Heart left ventricle (tissue), 16 donors: Measurements from ENCODE around the gene RTN1. TPM values are rescaled to one million over a fixed set of nuclear protein-coding genes. Genes with fewer than 3 reads are reported as not detected.
A peak's percentile ranks its signal among the peaks of the same experiment; 100 is the strongest.

Source experiments
- ATAC-seq, 4 donors: fragments of 200-7000 bp; cut with Tn5 transposase; one replicate each; pipeline ENCODE4 v1.9.1; 2020 to 2022; ENCODE audit warnings: moderate library complexity in 4 of 4, mild to moderate bottlenecking in 3 of 4, moderate number of reproducible peaks in 1 of 4
- DNase-seq, 5 donors: peaks; one replicate each; pipeline ENCODE4 v3.0.0-alpha.2; 2020
- H3K27ac ChIP-seq, 12 donors: fragments of 200-600 bp; sonication (generic) in 4 of 12; one replicate each; pipeline versions ENCODE4 v1.5.0 to v1.8.0; 2016 to 2022; ENCODE audit warnings: mild to moderate bottlenecking in 2 of 12
- H3K27me3 ChIP-seq, 9 donors: fragments of 200-600 bp; sonication (generic) in 2 of 9; one replicate each; pipeline versions ENCODE4 v1.5.1 to v1.8.0; 2016 to 2022; ENCODE audit warnings: mild to moderate bottlenecking in 3 of 9
- H3K36me3 ChIP-seq, 9 donors: fragments of 200-600 bp; sonication (generic) in 2 of 9; one replicate each; pipeline versions ENCODE4 v1.5.0 to v1.8.0; 2018 to 2022; ENCODE audit warnings: mild to moderate bottlenecking in 2 of 9
- H3K4me1 ChIP-seq, 12 donors: fragments of 200-600 bp; sonication (generic) in 4 of 12; one replicate each; pipeline versions ENCODE4 v1.5.0 to v1.8.0; 2016 to 2022; ENCODE audit warnings: mild to moderate bottlenecking in 3 of 12
- H3K4me3 ChIP-seq, 12 donors: fragments of 200-600 bp; sonication (generic) in 4 of 12; one replicate each; pipeline versions ENCODE4 v1.5.0 to v1.8.0; 2017 to 2022; ENCODE audit warnings: mild to moderate bottlenecking in 9 of 12, moderate library complexity in 4 of 12
- H3K9me3 ChIP-seq, 12 donors: fragments of 200-600 bp; sonication (generic) in 4 of 12; one replicate each; pipeline versions ENCODE4 v1.5.0 to v1.8.0; 2016 to 2022; ENCODE audit warnings: mild to moderate bottlenecking in 1 of 12
- CTCF ChIP-seq, 12 donors: fragments of 200-600 bp; sonication (generic) in 4 of 12; IDR thresholded peaks; one replicate each; pipeline versions ENCODE4 v1.5.0 to v1.8.0; 2018 to 2022; ENCODE audit warnings: antibody characterized with exemption in 12 of 12, mild to moderate bottlenecking in 5 of 12
- POLR2A ChIP-seq, 2 donors: fragments of 450-650 bp; IDR thresholded peaks; one replicate each; pipeline ENCODE4 v1.6.1; 2017; ENCODE audit warnings: antibody characterized with exemption in 2 of 2, mild to moderate bottlenecking in 2 of 2, moderate library complexity in 2 of 2
- WGBS, 4 donors: extraction: QIAGEN DNeasy Blood & Tissue Kit in 2 of 4; methylation state at CpG; one replicate each; pipeline versions ENCODE4 v1.1.5 to v1.1.7; 2013 to 2018; 5-methylcytosine and 5-hydroxymethylcytosine counted together
- intact Hi-C, 10 donors: fragments of 100-400 bp; cut with DNase I; formaldehyde crosslinking; loops; one replicate each; pipeline versions ENCODE4 v1.11.1 to v1.14.2; 2022
- polyA plus RNA-seq, 2 donors: library from polyadenylated mRNA; stranded (reverse); fragments of 200-250 nt; gene quantifications; one replicate each; pipeline ENCODE4 v1.2.3, GENCODE V29; 2013
- total RNA-seq, 9 donors: library from RNA; depleted of rRNA in 2 of 9; stranded (reverse); fragments of >200 nt in 2 of 9; fragmentation: NEBNext Ultra II Directional in 3 of 9; extraction: Animal tissue kit (Norgen Biotek cat#: 25700) in 3 of 9; gene quantifications; one replicate each; pipeline versions ENCODE4 v1.1.0 to v1.2.4, GENCODE V29; 2016 to 2023
- donor health status: ischemic (EF 13 %, LVEDD 7.1; RV severe dilation, severe dysfunction).
- donor health status: healthy with polysubstance abuse.
- donor health status: DM: no; HTN: yes; CAD: no.
- donor health status: DM: no; HTN: no; CAD: no.
- donor health status: ischemic (EF 25% LVEDD 6.9; RV normal size, moderate dysfunction).
- donor health status: ischemic (EF 25% LVEDD 5.7; RV mildly dilated, moderate dysfunction).
- donor health status: healthy.
- donor health status: DM: yes; HTN: yes; CAD: no.
- donor health status: ischemic (EF 35%, LVEDD 5.7; RV mildly dilated, moderate dysfunction).
- donor health status: nonischemic (EF 11% LVEDD 7.7; RV severe dilation, severe dysfunction).
- donor health status: DM: yes; HTN: yes; CAD: no.
- donor health status: PGD.
- donor health status: ischemic (EF 29% LVEDD 5.4; RV normal size, mild dysfunction).
- donor health status: nonischemic (EF 23%, LVEDD 6.1; RV moderate dilation, normal function).

The RTN1 gene
- total and polyA plus RNA-seq, 11 donors, result 0.15 to 8.4 (median 0.90) TPM

DNA sequence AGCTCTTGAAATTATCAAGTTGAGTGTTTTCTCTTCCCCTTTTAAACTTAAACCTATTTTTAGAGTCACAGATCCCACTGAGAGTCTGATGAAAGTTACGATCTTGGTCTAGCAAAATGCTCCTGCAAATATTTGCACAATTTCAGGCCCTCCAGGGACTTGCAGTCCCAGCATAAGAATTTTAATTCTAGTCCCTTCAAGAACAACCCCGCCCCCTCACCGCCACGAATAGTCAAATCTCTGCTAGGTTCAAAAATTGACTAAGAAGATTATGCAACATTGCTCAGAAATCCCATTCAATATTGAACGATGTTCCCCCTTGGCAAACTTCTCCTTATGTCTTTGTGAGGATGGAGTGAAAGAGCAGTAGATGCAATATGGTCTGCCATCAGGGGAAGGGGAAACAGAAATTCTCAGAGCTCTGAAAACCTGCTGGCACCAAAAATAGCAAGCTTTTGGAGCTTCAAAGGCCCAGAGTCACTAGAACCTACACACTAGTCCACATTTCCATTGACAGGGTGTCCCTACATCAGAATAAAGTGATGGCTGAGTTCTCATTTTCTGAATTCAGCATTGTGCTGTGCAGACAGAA is 166.4 kb downstream of the RTN1 start:
- H3K36me3 ChIP-seq, result no peaks in the 10 kb centered on the region
- H3K27me3 ChIP-seq, result peaks cover 0 to 8% (median 0%) of the 10 kb centered on the region in 9 donors
- H3K27ac ChIP-seq, result no peak overlapping the region
- peaks cover 0 to 1% (median 0%) of the 10 kb centered on the region in 12 donors for H3K4me1 ChIP-seq
- TF ChIP-seq CTCF (IDR thresholded peaks at IDR 0.05), result no peak
- no peak for TF ChIP-seq POLR2A (IDR thresholded peaks at IDR 0.05)
- no peak overlapping the region for H3K4me3 ChIP-seq
- intact Hi-C loops, result no loop called here
- 79 to 83% (median 81%) methylated on average over 5 of the region's 5 CpGs for WGBS, 4 donors
- DNase-seq (no peak), ATAC-seq (no peak)
- H3K9me3 ChIP-seq, result peaks cover 0 to 12% (median 0%) of the 10 kb centered on the region in 12 donors

DNA sequence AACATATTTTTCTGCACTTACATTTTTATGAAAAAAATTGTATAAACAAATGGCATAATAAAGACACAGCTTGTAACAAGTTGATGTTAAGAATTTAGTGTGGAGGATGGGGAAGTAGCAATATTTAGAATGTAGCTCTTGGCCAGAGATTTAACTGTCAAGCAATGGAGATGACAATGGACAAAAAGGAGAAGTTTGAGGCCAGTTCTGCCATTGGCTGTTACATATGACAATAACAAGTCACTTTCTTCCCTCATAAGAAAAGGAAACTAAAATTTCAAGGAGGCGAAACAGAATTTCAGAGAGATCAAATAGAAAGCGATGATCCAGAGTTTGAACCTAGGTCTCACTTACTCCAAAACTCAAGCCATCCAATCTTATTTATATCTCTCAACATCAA is 171.1 kb downstream of the RTN1 start:
- WGBS, 4 donors, result 91 to 96% (median 91%) methylated on average over 2 of the region's 2 CpGs
- ATAC-seq, result no peak
- TF ChIP-seq POLR2A (IDR thresholded peaks at IDR 0.05) (no peak), CTCF (IDR thresholded peaks at IDR 0.05) (no peak)
- Histone ChIP-seq H3K4me1 (peaks cover 0 to 7% (median 0%) of the 10 kb centered on the region in 12 donors), H3K27me3 (no peaks in the 10 kb centered on the region), H3K27ac (peak overlapping the region in 1 of 12 donors; percentile 53), H3K36me3 (no peaks in the 10 kb centered on the region), H3K9me3 (peaks cover 0 to 12% (median 0%) of the 10 kb centered on the region in 12 donors), H3K4me3 (no peak overlapping the region)
- intact Hi-C loops, result no loop called here
- no peak for DNase-seq

- Histone ChIP-seq H3K27me3 (no peaks in the 10 kb centered on the region), H3K27ac (no peak overlapping the region), H3K4me3 (no peak overlapping the region), H3K36me3 (no peaks in the 10 kb centered on the region), H3K4me1 (peaks cover 0 to 7% (median 0%) of the 10 kb centered on the region in 12 donors), H3K9me3 (peaks cover 0 to 12% (median 0%) of the 10 kb centered on the region in 12 donors)
- intact Hi-C loops, result no loop called here
- ATAC-seq, result no peak
- WGBS, 4 donors, result 83 to 88% (median 86%) methylated on average over 2 of the region's 2 CpGs
- DNase-seq, result no peak
- TF ChIP-seq CTCF (IDR thresholded peaks at IDR 0.05) (no peak), POLR2A (IDR thresholded peaks at IDR 0.05) (no peak)
Observed at GRCh38 chr14:59698793-59699192, 171.8 kb downstream of the RTN1 start.

- WGBS, 4 donors, result 45 to 58% (median 49%) methylated on average over 5 of the region's 5 CpGs
- H3K27ac ChIP-seq, result no peak overlapping the region
Observed at GRCh38 chr14:59695198-59695597, 175.4 kb downstream of the RTN1 start.

More at GRCh38 chr14:59695198-59695597, 175.4 kb downstream of the RTN1 start:
- Histone ChIP-seq H3K27me3 (no peaks in the 10 kb centered on the region), H3K4me3 (no peak overlapping the region), H3K4me1 (peaks cover 0 to 7% (median 0%) of the 10 kb centered on the region in 12 donors), H3K36me3 (no peaks in the 10 kb centered on the region), H3K9me3 (peaks cover 0 to 10% (median 0%) of the 10 kb centered on the region in 12 donors)
- DNase-seq (no peak), ATAC-seq (no peak)
- TF ChIP-seq CTCF (IDR thresholded peaks at IDR 0.05) (no peak), POLR2A (IDR thresholded peaks at IDR 0.05) (no peak)
- intact Hi-C loops, result no loop called here
